ENCODE results near the gene ANKRD42.
"Not testable (repeated sequence)": the region's sequence is repeated elsewhere in the genome, so short reads cannot be mapped to it uniquely, and the experiment has no call there.

Gene ANKRD42

DNA sequence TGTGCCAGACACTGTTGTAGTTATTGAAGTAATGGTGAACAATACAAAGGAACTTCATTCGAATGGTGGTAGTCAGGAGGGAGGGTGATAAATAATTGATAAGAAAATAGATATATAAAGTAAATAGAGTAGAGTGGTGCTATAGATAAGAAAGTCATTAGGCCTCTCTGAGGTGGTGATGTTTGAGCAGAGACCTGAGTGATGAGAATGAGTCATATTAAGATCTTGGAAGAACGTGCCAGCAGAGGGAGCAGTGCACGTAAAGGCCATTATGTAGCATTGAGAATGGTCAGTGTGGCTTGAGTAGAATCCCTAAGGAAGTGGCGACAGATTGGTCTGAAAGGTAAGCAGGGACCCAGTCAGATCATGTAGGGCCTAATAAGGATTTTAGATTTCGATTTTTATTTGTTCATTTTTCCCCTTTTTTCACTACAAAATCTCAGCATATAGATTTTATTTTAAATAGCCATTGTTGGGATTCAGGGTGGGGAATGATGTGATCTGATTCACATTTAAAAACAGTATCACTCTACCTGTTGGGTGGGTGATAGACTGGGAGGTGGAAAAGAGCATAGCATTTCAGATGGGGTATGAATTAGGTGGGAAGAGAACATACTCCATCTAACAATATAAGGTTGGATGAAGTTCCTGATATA is 47.9 kb downstream of the ANKRD42 start:
- no peak for DNase-seq (ENCODE audit: low read depth)

DNA sequence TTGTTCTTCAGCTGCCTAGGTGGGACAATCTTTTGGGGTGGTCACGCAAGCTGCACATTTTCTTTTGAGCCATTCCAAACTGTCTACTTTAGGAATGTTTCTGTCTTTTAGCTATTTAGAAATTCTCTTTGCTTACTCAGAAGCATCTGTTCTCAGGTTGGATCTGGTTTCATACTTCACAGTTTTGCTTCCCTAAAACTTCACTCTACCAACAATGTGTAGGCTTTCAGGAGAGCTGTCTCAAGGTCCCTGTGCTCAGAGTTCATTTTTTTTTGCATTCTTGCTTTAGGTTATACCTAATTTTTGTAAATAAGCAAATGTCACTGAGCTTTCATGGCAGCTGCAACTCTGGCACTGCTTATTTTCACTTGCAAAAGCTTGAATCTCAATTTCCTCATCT is 55.9 kb downstream of the ANKRD42 start:
- DNase-seq (ENCODE audit: low read depth), result no peak

DNA sequence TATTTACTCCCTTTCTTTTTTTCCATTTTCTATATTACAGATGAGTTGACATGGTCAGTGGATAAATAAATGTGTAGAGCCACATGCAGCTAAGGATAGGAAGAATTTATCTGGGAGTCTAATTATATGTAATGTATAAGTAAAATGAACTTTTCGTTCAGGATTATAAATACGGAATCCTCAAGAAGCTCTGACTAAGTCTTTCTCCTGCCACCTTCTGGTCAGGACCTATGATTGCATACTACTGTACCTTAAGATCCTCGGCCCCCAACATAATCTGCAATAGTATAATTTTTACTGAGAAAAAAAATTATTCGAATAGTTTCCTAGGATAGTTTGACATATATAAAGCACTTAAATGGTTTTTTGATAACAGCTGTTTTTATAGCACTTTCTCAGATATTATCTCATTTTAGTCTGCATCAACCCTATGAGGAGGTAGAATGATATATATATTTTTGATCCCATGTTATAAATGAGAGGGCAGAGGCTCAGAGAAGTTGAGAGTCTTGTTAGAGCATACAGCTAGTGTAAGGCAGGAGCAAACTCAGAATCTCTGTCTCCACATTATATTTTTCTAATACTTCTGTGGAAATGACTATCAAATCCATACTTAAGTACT is 56.6 kb downstream of the ANKRD42 start:
- DNase-seq (ENCODE audit: low read depth), result no peak

DNA sequence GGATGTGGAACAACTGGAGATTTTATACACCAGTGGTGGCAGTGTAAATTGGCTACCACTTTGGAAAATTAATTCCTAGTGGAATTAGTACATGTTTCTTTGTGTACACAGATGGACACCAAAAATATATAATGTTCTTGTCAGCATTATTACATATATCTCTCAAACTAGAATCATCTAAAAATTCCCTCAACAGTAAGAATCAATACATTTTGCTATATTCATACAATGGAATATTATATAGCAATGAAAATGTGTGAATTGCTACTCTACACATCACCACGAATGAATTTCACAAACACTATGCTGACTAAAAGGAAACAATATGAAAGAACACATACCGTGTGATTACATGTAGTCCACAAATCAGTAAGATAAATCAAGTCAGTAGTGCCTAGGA is 58.8 kb downstream of the ANKRD42 start:
- no peak for DNase-seq (ENCODE audit: low read depth)

DNA sequence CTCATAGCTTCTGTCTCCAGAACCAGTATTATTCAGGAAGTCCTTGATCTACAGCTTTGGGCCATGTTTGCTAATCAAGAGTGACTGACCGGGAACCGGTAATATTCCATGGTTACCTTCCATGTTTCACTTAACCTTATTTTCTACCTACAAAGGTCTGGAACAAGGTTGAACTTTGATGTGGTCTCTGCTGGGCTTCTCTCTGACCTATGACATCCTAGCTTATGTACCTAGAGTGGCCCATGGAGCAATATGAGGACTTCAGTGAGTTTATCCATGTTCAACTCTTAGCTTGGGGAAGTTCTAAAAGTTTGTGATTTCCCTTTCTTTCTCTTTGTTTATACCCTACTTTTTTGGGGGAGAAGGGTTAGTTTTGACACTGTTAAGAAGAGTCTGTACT is 59.4 kb downstream of the ANKRD42 start:
- no peak for DNase-seq (ENCODE audit: low read depth)

DNA sequence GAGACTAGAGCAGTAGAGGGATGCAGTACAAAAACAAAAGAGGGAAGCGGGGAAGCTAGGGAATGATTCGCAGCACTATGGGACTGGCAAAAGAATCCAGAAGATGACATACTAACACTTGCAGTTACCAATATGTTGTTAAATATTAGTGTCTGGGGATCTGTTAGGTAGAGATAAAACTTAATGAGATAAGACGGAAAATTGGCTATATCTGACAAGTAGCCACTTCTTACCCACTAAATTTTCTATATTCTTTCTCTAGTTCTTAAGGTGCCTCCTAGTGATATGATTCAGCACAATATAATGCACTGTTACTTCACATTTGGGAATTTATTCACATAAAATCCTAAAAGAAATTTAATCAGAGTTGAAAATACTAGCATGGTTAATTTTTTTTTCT is 61.9 kb downstream of the ANKRD42 start:
- DNase-seq (ENCODE audit: low read depth), result no peak

DNA sequence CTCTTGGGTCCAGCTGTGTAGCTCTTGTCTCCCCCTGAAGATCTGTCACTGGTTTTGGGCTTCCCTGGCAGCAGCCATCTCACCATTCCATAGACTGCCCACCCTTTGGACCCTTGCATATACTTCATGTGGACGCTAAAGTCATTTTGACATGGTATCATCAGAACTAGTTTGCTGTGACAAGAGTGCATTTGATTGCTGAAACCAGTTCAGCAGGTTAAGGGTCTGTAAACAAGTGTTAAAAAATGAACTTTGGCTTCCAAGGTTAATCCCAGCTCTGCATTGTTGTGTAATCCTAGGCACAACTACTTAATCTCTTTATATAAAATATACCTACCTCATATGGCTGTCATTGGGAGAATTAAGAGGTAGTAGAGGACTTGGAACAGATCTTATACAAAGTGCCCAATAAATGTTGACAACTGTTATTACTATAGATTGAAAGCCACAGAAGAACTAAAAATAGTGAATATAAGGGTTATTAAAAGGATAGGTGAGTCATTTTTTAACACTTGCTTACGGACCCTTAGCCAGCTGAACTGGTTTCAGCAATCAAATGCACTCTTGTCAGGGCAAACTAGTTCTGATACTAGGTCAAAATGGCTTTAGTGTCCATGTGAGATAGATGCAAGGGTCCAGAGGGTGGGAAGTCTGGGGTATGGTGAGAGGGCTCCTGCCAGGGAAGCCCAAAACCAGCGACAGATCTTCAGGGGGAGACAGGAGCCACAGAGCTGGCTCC is 63.3 kb downstream of the ANKRD42 start:
- no peak for DNase-seq (ENCODE audit: low read depth)

DNA sequence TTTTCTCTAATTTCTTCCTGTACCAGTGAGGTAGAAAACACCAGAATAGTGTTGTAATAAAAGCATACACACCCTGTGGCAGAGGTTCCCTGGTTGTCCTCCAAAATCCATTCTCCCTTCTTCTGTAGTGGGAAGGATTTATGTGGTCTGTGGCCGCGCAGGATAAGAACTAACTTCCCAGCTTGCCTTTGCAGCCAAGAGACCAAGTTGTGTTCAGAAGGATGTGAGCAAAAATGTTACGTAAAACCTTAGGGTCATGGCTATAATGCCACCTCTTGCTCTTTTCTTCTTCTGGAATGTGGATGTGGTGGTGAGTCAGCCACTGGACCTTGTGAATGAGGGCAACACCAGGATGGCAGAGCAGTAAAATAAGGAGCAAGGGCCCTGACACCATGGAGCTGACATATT is 64.3 kb downstream of the ANKRD42 start:
- no peak for DNase-seq (ENCODE audit: low read depth)

DNA sequence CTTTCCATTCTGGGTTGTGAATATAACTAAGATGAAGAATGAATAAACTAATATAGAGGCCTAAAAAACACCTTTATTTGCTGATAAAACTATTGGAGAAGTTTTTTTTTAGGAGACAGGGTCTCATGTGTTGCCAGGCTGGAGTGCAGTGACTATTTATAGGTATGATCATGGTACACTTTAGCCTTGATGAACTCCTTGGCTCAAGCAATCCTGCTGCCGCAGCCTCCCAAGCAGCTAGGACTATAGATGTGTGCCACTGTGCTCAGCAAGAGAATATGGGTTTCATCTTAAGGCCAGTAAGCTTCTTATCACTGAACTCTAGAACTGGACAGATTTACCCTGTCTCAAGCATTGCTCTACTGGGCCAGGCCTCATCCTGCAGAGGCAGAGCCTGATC is 66.0 kb downstream of the ANKRD42 start:
- no peak for DNase-seq (ENCODE audit: low read depth)

DNA sequence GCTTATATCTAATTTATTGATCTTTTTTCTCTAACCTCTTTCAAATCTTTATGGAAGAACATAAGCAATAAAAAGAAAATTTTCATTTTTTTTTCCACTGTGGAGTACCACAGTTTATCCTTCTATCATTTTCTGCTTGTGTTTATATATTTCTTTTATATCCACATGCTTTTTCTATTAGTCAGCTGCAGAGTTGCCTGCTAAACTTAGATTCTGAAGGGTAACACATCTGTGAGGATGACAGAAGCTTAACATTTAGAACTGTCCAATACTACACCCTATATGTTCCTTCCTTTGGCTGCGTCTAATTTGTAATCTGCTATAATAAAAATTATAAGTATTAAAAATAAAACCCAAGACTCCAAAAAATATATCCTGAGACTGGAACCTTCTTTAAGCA is 71.8 kb downstream of the ANKRD42 start:
- no peak for DNase-seq (ENCODE audit: low read depth)

DNA sequence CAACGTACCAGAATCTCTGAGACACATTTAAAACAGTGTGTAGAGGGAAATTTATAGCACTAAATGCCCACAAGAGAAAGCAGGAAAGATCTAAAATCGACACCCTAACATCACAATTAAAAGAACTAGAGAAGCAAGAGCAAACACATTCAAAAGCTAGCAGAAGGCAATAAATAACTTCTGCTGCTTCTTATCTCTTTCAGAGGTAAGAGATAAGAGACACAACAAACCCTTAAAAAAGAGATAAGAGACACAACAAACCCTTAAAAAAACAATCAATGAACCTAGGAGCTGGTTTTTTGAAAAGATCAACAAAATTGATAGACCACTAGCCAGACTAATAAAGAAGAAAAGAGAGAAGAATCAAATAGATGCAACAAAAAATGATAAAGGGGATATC is 75.6 kb downstream of the ANKRD42 start:
- not testable (repeated sequence) for DNase-seq (ENCODE audit: low read depth)

DNA sequence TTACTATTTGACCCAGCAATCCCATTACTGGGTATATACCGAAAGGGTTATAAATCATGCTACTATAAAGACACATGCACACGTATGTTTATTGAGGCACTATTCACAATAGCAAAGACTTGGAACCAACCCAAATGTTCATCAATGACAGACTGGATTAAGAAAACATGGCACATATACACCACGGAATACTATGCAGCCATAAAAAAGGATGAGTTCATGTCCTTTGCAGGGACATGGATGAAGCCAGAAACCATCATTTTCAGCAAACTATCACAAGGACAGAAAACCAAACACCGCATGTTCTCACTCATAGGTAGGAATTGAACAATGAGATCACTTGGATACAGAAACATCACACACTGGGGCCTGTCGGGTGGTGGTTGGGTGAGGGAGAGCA is 78.2 kb downstream of the ANKRD42 start:
- DNase-seq (ENCODE audit: low read depth), result not testable (repeated sequence)

DNA sequence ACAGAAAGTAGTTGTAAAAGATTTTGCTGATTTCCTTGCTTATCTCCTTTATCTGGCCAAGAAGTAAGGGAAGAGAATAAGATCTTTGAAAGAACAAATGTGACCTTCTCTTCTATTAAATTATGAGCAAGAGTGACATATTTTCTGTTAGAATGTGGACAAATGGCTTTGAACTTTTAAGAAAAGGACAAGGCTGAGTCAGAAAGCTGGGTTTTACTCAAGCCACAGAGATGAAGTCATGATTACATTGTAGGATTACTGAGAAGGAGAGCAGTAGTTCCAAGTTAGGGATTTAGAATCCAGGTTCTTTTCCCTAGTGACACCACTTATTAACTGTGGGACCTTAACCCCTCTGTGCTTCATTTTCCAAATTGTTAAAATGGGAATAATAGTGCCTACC is 79.1 kb downstream of the ANKRD42 start:
- DNase-seq (ENCODE audit: low read depth), result no peak

DNA sequence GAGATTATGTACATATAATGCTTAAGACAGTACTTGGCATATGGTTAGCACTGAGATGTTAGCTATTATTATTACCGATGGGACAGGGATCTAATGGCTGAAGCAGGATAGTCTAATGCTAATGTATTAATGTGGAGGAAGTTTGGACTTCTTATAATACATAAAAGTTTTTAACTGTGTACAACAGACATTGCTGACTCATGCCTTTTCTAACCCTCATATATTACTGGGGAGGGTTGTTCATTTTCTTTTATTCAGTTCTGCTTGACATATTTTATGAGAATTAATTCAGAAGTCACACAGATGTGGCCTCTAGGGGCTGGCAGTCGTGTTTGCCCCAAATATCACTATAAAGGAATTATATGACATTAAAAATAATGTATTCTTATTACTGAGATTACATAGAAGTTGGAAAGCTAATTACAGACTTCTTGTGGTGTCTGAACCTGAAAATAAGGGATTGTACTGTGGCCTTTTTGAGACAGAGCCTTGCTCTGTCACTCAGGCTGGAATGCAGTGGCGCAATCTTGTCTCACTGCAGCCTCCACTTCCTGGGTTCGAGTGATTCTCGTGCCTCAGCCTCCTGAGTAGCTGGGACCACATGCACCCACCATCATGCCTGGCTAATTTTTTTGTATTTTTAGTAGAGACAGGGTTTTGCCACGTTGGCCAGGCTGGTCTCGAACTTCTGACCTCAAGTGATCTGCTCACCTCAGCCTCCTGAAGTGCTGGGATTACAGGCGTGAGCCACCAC is 82.6 kb downstream of the ANKRD42 start:
- no peak for DNase-seq (ENCODE audit: low read depth)

DNA sequence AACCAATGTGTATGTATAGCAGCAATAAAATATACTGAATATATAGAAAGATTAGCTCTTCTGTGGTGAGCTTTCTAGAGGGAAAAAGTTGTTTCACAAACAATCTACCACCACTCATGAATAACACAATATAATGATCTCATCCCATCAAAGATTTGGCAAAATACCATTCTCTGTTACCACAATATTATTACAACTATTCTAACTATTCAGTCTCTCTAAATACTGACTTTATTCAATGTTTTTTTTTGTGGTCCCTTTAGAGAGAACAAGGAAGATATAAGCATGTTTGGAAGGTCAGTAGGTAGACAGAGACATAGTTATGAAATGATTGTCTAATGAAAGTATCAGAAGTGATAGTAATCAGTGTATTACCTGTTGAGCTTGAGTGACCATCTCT is 84.8 kb downstream of the ANKRD42 start:
- DNase-seq (ENCODE audit: low read depth), result no peak

DNA sequence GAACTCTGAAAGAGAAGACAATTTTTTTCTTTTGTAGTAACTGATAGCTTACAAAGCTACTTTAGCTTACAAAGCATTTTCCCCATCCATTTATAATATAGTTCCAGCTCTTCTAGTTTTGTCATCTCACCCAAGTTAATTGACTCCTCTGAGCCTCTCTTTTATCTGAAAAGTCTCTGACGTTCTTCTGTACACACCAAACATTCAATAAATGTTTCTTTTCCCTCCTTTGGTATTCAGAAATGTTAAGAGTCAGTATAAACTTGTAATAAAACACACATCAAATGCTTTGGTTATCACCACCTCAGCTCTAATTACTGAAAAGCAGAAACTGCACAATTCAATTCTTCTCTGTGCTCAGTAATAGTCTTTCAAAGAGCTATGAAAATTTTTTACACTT is 86.7 kb downstream of the ANKRD42 start:
- DNase-seq (ENCODE audit: low read depth), result no peak

DNA sequence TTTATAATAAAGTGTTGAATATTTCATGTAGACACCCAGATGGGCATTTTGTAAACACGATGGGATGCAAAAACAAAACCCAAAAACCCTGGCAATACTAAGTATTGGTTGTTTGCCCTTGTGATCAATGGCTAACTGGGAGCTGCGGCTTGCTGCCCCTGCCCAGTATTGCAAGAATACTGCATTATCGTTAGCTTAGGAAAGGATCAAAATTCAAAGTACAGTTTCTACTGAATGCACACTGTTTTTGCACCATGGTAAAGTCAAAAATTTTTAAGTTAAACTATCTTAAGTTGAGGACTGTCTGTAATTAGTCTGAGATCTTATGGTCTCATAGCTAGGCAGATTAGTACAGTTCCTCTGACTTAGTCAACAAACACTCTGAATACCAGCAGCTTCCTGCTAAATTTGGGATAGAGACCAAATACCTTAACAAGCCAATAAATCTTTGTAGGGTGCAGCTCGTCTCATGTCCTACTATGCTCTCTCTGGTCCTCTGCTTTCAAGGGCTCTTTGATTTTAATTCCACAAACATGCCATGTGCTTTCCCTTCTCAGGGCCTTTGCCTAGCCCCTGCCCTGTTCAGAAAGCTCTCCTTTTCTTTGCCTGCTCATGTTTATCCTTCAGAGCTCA is 88.7 kb downstream of the ANKRD42 start:
- DNase-seq (ENCODE audit: low read depth), result no peak

DNA sequence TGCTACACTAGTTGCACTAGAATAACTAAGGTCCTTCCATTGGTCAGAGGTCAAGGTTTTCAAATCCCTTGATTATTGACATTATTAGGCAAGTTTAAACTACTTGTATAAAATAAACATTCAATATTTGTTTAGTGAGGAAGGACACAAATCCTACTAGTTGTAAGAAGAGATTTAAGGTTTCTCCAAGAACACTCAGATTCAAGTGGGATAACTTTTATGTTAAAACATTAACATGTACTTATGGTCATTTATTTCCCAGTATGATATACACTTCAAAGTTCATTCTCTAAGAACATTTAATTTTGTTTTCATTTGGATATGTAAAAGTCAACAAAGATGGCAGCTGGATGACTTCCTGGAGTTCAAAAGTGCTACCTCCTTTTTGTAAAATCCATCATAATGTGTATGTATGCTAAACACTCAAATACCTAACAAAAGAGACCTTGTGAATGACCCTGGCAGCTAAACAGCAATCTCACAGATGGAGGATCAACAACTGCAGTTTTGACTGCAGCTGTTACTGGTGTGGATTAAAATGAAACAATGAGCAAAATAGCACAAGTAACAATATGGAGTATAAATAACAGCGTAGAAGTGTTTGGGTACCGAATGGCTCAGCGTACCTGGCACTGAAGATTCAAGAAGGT is 91.1 kb downstream of the ANKRD42 start:
- DNase-seq (ENCODE audit: low read depth), result no peak

DNA sequence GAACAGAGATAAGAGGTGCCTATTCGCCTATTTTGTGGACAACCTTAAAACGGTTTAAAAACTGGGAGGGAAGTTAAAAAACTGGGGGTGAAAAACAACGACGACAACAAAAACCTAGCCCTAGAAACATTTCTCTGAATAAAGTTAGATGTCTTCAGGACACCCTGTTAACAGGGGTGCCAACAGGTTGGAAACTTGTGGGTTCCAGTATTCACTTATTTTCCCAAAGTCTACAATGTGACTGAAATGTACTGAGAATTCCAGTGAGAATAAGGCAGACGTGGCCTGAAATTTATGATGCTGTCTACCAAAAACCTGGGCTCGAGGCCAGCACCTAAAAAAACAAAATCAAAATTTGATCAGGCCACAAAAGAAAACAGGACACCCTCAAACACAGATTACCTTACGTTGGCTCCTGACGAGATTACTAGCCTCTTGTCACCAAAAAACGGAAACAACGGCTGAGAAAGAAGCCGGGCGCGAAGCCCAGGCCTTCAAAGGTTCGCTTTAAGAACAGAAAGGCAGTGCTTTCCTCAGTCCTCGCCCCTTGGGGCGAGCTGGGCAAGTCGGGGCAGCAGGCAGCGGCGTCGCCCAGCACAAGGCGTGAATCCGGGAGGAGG is 91.7 kb downstream of the ANKRD42 start:
- no peak for DNase-seq (ENCODE audit: low read depth)

DNA sequence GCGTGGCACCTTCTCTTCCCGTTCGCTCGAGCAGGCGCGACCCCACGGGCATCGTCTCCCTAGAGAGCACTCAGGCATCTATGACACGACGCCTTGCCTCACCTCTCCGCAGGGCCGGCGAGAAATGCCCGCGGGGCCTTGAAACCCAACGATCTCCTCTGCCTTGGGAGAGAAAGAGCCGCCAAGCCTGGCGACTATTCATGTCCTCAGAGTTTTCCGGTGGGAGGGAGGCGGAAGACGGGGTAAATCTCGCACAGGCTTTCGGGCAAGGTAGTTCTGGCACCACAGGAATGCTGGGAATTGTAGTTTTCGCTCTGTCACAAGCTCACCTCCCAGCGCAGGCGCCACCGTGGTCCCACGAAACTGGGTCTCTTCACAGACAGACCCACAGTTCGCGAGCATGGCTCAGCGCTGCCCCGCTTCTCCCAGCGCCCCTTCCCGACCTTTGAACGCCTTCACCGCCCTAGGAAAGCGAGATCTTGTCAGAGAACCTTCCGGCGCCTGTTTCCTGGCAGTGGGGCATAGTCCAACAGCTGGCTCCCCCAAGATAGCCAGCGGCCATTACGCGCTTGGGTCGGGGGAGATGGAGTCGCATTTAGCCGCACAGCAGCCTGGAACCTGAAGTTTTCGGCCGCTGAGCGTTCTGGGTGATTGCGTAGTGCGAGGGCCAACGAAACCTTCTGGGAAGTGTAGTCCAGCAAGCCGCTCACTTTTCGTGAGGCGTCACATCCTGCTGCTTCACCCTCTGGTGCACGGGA is 92.4 kb downstream of the ANKRD42 start, which contains the start of gene CCDC90B:
Gene CCDC90B, minus strand, starts transcription at position 597 of the 758 bp plus-strand sequence. Its CDS starts 395 bp downstream, at position 202.
- DNase-seq (ENCODE audit: low read depth), result peak; percentile 86

All from stimulated activated CD8-positive, alpha-beta memory T cell treated with anti-CD3 and anti-CD28 coated beads, Interleukin-12 subunit alpha, Interleukin-12 subunit beta, amount 100 ng/mL, for 4 hours (primary cell).